Neural progenitor cell (in vitro differentiated cells): ENCODE results near the gene RPTOR.

Experiments used
- CTCF ChIP-seq: fragments of 200-600 bp; sonication (generic); IDR thresholded peaks from 2 replicates; pipeline ENCODE4 v1.5.1; 2017; ENCODE audit warnings: antibody characterized with exemption, mild to moderate bottlenecking
- EZH2phosphoT487 ChIP-seq: fragments of 200-600 bp; sonication (generic); IDR thresholded peaks from 2 replicates; pipeline ENCODE4 v1.6.1; 2017; ENCODE audit warnings: antibody characterized with exemption

- TF ChIP-seq CTCF = no peak
- TF ChIP-seq EZH2phosphoT487 = no peak
These were observed 269.9 kb downstream of the RPTOR start for GRCh38 chr17:80814491-80814890.
